ENCODE measurements around the gene HIPK1. TPM values are rescaled to one million over a fixed set of nuclear protein-coding genes. Genes with fewer than 3 reads are reported as not detected.

The HIPK1 gene
- total RNA-seq, 1 donor from 2014 or later = 41.3 TPM

DNA sequence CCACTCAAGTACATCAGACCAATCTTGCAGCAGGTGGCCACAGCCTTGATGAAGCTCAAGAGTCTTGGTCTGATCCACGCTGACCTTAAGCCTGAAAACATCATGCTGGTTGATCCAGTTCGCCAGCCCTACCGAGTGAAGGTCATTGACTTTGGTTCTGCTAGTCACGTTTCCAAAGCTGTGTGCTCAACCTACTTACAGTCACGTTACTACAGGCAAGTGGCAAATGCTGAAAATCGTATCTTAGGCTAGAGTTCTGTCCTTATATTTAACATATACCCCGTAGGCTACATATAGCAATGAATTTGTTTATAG lies 12.1 kb downstream of the HIPK1 start:
- H3K9me3 ChIP-seq (ENCODE audit: low read depth) = no peaks in the 10 kb centered on the region
- peaks cover 70% of the 10 kb centered on the region for H4K20me1 ChIP-seq (ENCODE audit: low read depth)
- H3K9me3 Mint-ChIP-seq = peaks cover 12% of the 10 kb centered on the region
- H3K9ac ChIP-seq = no peak overlapping the region
- no peak overlapping the region for H3K27ac Mint-ChIP-seq
- H3K4me2 ChIP-seq = no peak overlapping the region
- H3K27me3 Mint-ChIP-seq (ENCODE audit: insufficient read depth, low read depth) = no peaks in the 10 kb centered on the region
- peaks cover 11% of the 10 kb centered on the region for H3F3A ChIP-seq (ENCODE audit: low read depth)
- H3K36me3 Mint-ChIP-seq = peaks cover 42% of the 10 kb centered on the region
- DNase-seq (ENCODE audit: low spot score) = no peak
- peaks cover 13% of the 10 kb centered on the region for H3K36me3 ChIP-seq
- peaks cover 16% of the 10 kb centered on the region for H3K4me1 Mint-ChIP-seq
- TF ChIP-seq, protein P1, sequence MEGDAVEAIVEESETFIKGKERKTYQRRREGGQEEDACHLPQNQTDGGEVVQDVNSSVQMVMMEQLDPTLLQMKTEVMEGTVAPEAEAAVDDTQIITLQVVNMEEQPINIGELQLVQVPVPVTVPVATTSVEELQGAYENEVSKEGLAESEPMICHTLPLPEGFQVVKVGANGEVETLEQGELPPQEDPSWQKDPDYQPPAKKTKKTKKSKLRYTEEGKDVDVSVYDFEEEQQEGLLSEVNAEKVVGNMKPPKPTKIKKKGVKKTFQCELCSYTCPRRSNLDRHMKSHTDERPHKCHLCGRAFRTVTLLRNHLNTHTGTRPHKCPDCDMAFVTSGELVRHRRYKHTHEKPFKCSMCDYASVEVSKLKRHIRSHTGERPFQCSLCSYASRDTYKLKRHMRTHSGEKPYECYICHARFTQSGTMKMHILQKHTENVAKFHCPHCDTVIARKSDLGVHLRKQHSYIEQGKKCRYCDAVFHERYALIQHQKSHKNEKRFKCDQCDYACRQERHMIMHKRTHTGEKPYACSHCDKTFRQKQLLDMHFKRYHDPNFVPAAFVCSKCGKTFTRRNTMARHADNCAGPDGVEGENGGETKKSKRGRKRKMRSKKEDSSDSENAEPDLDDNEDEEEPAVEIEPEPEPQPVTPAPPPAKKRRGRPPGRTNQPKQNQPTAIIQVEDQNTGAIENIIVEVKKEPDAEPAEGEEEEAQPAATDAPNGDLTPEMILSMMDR (IDR thresholded peaks at IDR 0.05) = no peak
- TF ChIP-seq EZH2phosphoT487 (IDR thresholded peaks at IDR 0.05) (no peak), EZH2 (IDR thresholded peaks at IDR 0.05) (no peak)
- H3K27me3 ChIP-seq = no peaks in the 10 kb centered on the region
- H3K27ac ChIP-seq = no peak overlapping the region
- H2AFZ ChIP-seq (replicated peaks) = no peak overlapping the region
- peaks cover 86% of the 10 kb centered on the region for H3K79me2 ChIP-seq (ENCODE audit: low read depth)
- H3K4me3 Mint-ChIP-seq = no peak overlapping the region
- H3K4me3 ChIP-seq = no peak overlapping the region
- peaks cover 15% of the 10 kb centered on the region for H3K4me1 ChIP-seq

GRCh38 chr1:113942527-113942926 lies 13.4 kb downstream of the HIPK1 start:
- TF ChIP-seq, protein P1 (IDR thresholded peaks at IDR 0.05) = no peak
- TF ChIP-seq EZH2phosphoT487 (IDR thresholded peaks at IDR 0.05) (no peak), EZH2 (IDR thresholded peaks at IDR 0.05) (no peak)
- peaks cover 70% of the 10 kb centered on the region for H4K20me1 ChIP-seq (ENCODE audit: low read depth)

DNA sequence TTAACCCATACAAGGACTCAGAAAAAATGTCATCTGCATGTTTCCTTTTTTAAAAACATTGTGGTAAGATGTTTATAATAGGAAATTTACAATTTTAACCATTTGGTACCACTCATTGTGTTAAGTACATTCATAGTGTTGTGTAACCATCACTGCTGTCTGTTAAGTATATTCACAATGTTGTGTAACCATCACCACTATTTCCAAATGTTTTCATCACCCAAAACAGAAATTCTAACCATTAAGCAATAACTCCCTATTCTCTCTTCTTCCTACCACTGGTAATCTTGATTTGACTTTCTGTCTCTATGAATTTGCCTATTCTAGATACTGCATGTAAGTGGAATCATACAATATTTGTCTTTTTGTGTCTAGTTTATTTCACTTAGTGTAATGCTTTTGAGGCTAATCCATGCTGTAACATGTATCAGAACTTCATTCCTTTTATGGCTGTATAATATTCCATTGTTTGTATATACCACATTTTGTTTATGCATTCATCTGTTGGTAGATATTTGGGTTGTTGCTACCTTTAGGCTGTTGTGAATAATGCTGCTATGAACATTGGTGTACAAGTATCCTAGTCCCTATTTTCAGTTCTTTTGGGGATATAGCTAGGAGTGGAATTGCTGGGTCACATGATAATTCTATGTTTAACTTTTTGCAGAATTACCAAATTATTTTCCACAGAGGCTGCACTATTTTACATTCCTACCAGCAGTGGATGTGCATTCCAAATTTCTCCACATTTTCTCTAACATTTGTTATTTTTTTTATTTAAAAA lies 14.1 kb downstream of the HIPK1 start:
- Histone ChIP-seq H3K4me2 (no peak overlapping the region), H3K79me2 (ENCODE audit: low read depth) (peaks cover 85% of the 10 kb centered on the region), H3K36me3 (peaks cover 13% of the 10 kb centered on the region), H3K9ac (no peak overlapping the region), H3K27me3 (no peaks in the 10 kb centered on the region), H3K9me3 (ENCODE audit: low read depth) (no peaks in the 10 kb centered on the region), H3K4me3 (no peak overlapping the region), H3K27ac (no peak overlapping the region), H3F3A (ENCODE audit: low read depth) (peaks cover 17% of the 10 kb centered on the region), H3K4me1 (peaks cover 27% of the 10 kb centered on the region), H4K20me1 (ENCODE audit: low read depth) (peaks cover 70% of the 10 kb centered on the region), H2AFZ (replicated peaks) (no peak overlapping the region)
- H3K9me3 Mint-ChIP-seq = peaks cover 12% of the 10 kb centered on the region
- peaks cover 25% of the 10 kb centered on the region for H3K4me1 Mint-ChIP-seq
- H3K36me3 Mint-ChIP-seq = peaks cover 42% of the 10 kb centered on the region
- no peak for DNase-seq (ENCODE audit: low spot score)
- no peak for TF ChIP-seq EZH2phosphoT487 (IDR thresholded peaks at IDR 0.05)
- no peak for TF ChIP-seq EZH2 (IDR thresholded peaks at IDR 0.05)
- TF ChIP-seq, protein P1 (IDR thresholded peaks at IDR 0.05) = no peak
- no peak overlapping the region for H3K4me3 Mint-ChIP-seq
- no peak overlapping the region for H3K27ac Mint-ChIP-seq
- H3K27me3 Mint-ChIP-seq (ENCODE audit: insufficient read depth, low read depth) = no peaks in the 10 kb centered on the region

More at GRCh38 chr1:113942527-113942926, 13.4 kb downstream of the HIPK1 start:
- H3K27me3 ChIP-seq = no peaks in the 10 kb centered on the region
- no peak overlapping the region for H3K4me3 ChIP-seq
- H3K9me3 ChIP-seq (ENCODE audit: low read depth) = no peaks in the 10 kb centered on the region
- H3K36me3 Mint-ChIP-seq = peaks cover 42% of the 10 kb centered on the region
- peaks cover 85% of the 10 kb centered on the region for H3K79me2 ChIP-seq (ENCODE audit: low read depth)
- H3K27ac ChIP-seq = no peak overlapping the region
- peaks cover 13% of the 10 kb centered on the region for H3K36me3 ChIP-seq
- H3K4me1 Mint-ChIP-seq = peaks cover 25% of the 10 kb centered on the region
- DNase-seq (ENCODE audit: low spot score) = no peak
- H3K4me3 Mint-ChIP-seq = no peak overlapping the region
- H3K4me2 ChIP-seq = no peak overlapping the region
- H3K9ac ChIP-seq = no peak overlapping the region
- H3K27me3 Mint-ChIP-seq (ENCODE audit: insufficient read depth, low read depth) = no peaks in the 10 kb centered on the region
- H3K4me1 ChIP-seq = peaks cover 21% of the 10 kb centered on the region
- H3F3A ChIP-seq (ENCODE audit: low read depth) = peaks cover 22% of the 10 kb centered on the region
- H2AFZ ChIP-seq (replicated peaks) = no peak overlapping the region
- no peak overlapping the region for H3K27ac Mint-ChIP-seq
- peaks cover 12% of the 10 kb centered on the region for H3K9me3 Mint-ChIP-seq
